Spleen (tissue), 11 donors: ENCODE measurements around the gene SIDT2. TPM values are rescaled to one million over a fixed set of nuclear protein-coding genes. Genes with fewer than 3 reads are reported as not detected.

ENCODE experiments used
- DNase-seq: peaks from one replicate; pipeline ENCODE4 v3.0.0-alpha.2; 2020
- H3K27ac ChIP-seq, 8 donors: fragments of 200-600 bp; sonication (generic) in 7 of 8; 1 replicate in 4 of 8; 2 replicates in 4 of 8; pipeline versions ENCODE4 v1.5.0 to v1.8.0; 2016 to 2021; ENCODE audit warnings: inconsistent platforms in 4 of 8, mild to moderate bottlenecking in 4 of 8, moderate library complexity in 1 of 8
- H3K27me3 ChIP-seq, 7 donors: fragments of 200-600 bp; sonication (generic) in 6 of 7; replicated peaks in 1 of 7; 1 replicate in 4 of 7; 2 replicates in 3 of 7; pipeline versions ENCODE4 v1.5.0 to v1.8.0; 2016 to 2021; ENCODE audit warnings: inconsistent platforms in 3 of 7, mild to moderate bottlenecking in 1 of 7
- H3K36me3 ChIP-seq, 6 donors: fragments of 200-600 bp; sonication (generic) in 5 of 6; 1 replicate in 4 of 6; 2 replicates in 2 of 6; pipeline versions ENCODE4 v1.5.0 to v1.8.0; 2016 to 2021; ENCODE audit warnings: inconsistent platforms in 2 of 6
- H3K4me1 ChIP-seq, 6 donors: fragments of 200-600 bp; sonication (generic) in 5 of 6; 1 replicate in 3 of 6; 2 replicates in 3 of 6; pipeline versions ENCODE4 v1.5.0 to v1.8.0; 2016 to 2021; ENCODE audit warnings: inconsistent platforms in 3 of 6
- H3K4me3 ChIP-seq, 8 donors: fragments of 200-600 bp; sonication (generic) in 7 of 8; 1 replicate in 4 of 8; 2 replicates in 4 of 8; pipeline versions ENCODE4 v1.5.0 to v1.8.0; 2016 to 2021; ENCODE audit warnings: inconsistent platforms in 4 of 8, mild to moderate bottlenecking in 4 of 8, moderate library complexity in 2 of 8
- H3K9me3 ChIP-seq, 8 donors: fragments of 200-600 bp; sonication (generic) in 7 of 8; 1 replicate in 4 of 8; 2 replicates in 4 of 8; pipeline versions ENCODE4 v1.5.0 to v1.8.0; 2016 to 2021; ENCODE audit warnings: inconsistent platforms in 4 of 8
- CTCF ChIP-seq, 11 experiments: fragments of 200-600 bp in 7 of 11; fragments of 450-650 bp in 4 of 11; sonication (generic) in 4 of 11; IDR thresholded peaks in 8 of 11; conservative IDR thresholded peaks in 3 of 11; 1 replicate in 7 of 11; 2 replicates in 4 of 11; pipeline versions ENCODE4 v1.4.0 to v1.8.0; 2016 to 2021; ENCODE audit warnings: antibody characterized with exemption in 11 of 11, inconsistent platforms in 4 of 11, mild to moderate bottlenecking in 1 of 11
- POLR2A ChIP-seq, 3 donors: fragments of 450-650 bp; IDR thresholded peaks; one replicate each; pipeline ENCODE4 v1.5.1; 2017; ENCODE audit warnings: antibody characterized with exemption in 3 of 3, mild to moderate bottlenecking in 1 of 3
- POLR2AphosphoS5 ChIP-seq, 3 donors: sonication (generic); formaldehyde crosslinking; IDR thresholded peaks; one replicate each; pipeline ENCODE4 v1.5.1; 2017; ENCODE audit warnings: antibody characterized with exemption in 3 of 3
- WGBS, 5 donors: extraction: QIAGEN DNeasy Blood & Tissue Kit in 3 of 5; methylation state at CpG; one replicate each; pipeline versions ENCODE4 v1.1.5 to v1.1.7; 2013 to 2018; 5-methylcytosine and 5-hydroxymethylcytosine counted together
- intact Hi-C: fragments of 100-400 bp; cut with DNase I; formaldehyde crosslinking; loops from one replicate; pipeline ENCODE4 v1.15.0; 2023; ENCODE audit warnings: low total_unique reads
- polyA plus RNA-seq, 3 donors: library from polyadenylated mRNA; stranded (reverse); fragments of 200-250 nt; gene quantifications; one replicate each; pipeline ENCODE4 v1.2.1, GENCODE V29; 2013
- total RNA-seq, 7 donors: library from RNA; depleted of rRNA in 3 of 7; stranded (reverse); fragments of >200 nt in 3 of 7; fragmentation: NEBNext Ultra II Directional in 4 of 7; extraction: Animal tissue kit (Norgen Biotek cat#: 25700) in 4 of 7; gene quantifications; one replicate each; pipeline versions ENCODE4 v1.1.0 to v1.2.1, GENCODE V29; 2016 to 2021
- donor health status: healthy with polysubstance abuse.
- donor health status: DM: no; HTN: no; CAD: no; lungs with moderate emphysema.
- donor health status: DM: no; HTN: no; CAD: no.
- donor health status: Bipolar disorder and iron deficiency.
- donor health status: healthy.
- donor health status: DM: no; HTN: no; CAD: no.
- donor health status: DM: yes; HTN: yes; CAD: no.

Gene SIDT2
- total and polyA plus RNA-seq, 10 donors, result 21.3 to 83.8 (median 51.8) TPM

DNA sequence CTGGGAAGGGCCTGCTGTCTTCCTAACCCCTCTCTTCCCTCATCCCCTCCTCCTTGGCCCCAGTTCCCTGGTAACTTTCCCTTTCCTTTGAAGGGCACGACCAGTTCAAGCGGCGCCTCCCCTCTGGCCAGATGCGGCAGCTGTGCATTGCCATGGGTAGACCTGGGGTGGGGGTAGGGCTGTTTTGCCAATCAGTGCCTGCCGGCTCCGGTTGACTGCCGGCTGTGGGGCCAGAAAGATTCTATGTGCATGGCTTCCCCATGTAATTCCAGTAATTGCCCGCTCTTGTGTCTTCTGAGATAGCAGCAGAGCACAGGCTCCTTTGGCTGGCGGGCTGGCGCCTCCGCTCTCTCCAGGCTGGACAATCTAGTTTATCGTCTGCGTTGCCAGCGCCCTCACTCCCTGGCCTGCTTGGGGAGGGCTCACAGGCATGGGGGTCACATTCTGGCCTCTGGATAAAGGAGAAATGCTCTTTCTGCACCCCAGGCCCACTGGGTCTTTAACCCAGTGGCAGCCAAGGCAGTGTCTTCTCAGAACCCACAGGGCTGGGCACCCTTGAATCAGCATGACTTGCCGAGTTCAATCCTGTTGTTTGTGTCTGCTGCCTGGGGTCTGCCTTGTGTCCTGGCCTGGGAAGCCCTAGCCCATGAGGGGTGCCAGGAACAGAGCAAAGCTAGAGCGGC, 9.4 kb downstream of the SIDT2 start:
- intact Hi-C loops, result no loop called here
- H3K9me3 ChIP-seq, result no peaks in the 10 kb centered on the region
- peaks cover 2 to 98% (median 56%) of the 10 kb centered on the region in 6 donors for H3K36me3 ChIP-seq
- WGBS, 5 donors, result 93 to 97% (median 95%) methylated on average over 14 to 16 of the region's 16 CpGs
- peak overlapping the region in 6 of 8 donors; percentile 43 to 88 (median 80) for H3K27ac ChIP-seq
- H3K4me1 ChIP-seq, result peaks cover 0 to 76% (median 37%) of the 10 kb centered on the region in 6 donors
- TF ChIP-seq POLR2AphosphoS5 (IDR thresholded peaks at IDR 0.05) (peak in 1 of 3 donors; percentile 23), POLR2A (IDR thresholded peaks at IDR 0.05) (no peak)
- H3K27me3 ChIP-seq, result no peaks in the 10 kb centered on the region
- no peak overlapping the region for H3K4me3 ChIP-seq
- DNase-seq, result no peak

- DNase-seq, result peak; percentile 80
- H3K27ac ChIP-seq, result peak overlapping the region in 7 of 8 donors; percentile 2 to 88 (median 78)
- H3K27me3 ChIP-seq, result no peaks in the 10 kb centered on the region
- TF ChIP-seq POLR2AphosphoS5 (IDR thresholded peaks at IDR 0.05) (peak in 1 of 3 donors; percentile 4), CTCF (IDR thresholded peaks at IDR 0.05 in 8 of 11, conservative IDR thresholded peaks at IDR 0.05 in 3 of 11) (no peak)
- H3K36me3 ChIP-seq, result peaks cover 2 to 98% (median 57%) of the 10 kb centered on the region in 6 donors
- 72 to 91% (median 81%) methylated on average over 16 to 20 of the region's 20 CpGs for WGBS, 5 donors
- no peaks in the 10 kb centered on the region for H3K9me3 ChIP-seq
- intact Hi-C loops, result no loop called here
- H3K4me1 ChIP-seq, result peaks cover 0 to 78% (median 37%) of the 10 kb centered on the region in 6 donors
- H3K4me3 ChIP-seq, result peak overlapping the region in 1 of 8 donors; percentile 51
Measured at GRCh38 chr11:117188620-117189081, 10.1 kb downstream of the SIDT2 start.

- 57 to 77% (median 70%) methylated on average over 19 to 22 of the region's 22 CpGs for WGBS, 5 donors
- TF ChIP-seq POLR2A (IDR thresholded peaks at IDR 0.05) (no peak), POLR2AphosphoS5 (IDR thresholded peaks at IDR 0.05) (peak; percentile 67 to 77 (median 67))
- Histone ChIP-seq H3K4me1 (peaks cover 0 to 76% (median 37%) of the 10 kb centered on the region in 6 donors), H3K36me3 (peaks cover 2 to 98% (median 53%) of the 10 kb centered on the region in 6 donors), H3K27ac (peak overlapping the region; percentile 36 to 88 (median 78)), H3K27me3 (no peaks in the 10 kb centered on the region), H3K9me3 (no peaks in the 10 kb centered on the region), H3K4me3 (peak overlapping the region in 1 of 8 donors; percentile 51)
- DNase-seq, result peak; percentile 92
- intact Hi-C loops, result no loop called here
Measured at GRCh38 chr11:117189191-117189940, 10.8 kb downstream of the SIDT2 start.

DNA sequence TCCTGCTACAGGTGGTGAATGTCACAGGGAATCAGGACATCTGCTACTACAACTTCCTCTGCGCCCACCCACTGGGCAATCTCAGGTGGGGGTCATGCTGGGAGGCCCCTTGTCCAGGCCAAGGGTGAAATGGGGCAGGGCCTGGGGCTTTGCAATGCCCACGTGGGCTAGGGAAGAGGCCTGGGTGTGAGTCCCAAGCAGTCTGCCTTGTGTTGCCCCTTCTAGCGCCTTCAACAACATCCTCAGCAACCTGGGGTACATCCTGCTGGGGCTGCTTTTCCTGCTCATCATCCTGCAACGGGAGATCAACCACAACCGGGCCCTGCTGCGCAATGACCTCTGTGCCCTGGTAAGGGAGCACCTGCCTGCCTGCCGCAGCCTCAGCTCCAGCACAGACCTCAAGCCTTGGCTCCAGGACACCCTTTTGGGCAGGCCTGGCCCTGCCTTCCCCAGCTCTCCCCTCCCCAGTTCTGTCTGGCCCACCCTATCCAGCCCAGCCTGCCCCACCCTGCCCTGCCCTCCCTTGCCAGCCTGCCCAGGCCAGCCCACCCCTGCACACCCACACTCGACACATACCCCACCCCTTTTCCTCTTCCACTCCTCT, 11.5 kb downstream of the SIDT2 start:
- peak overlapping the region in 7 of 8 donors; percentile 36 to 88 (median 78) for H3K27ac ChIP-seq
- H3K4me3 ChIP-seq, result peak overlapping the region in 1 of 8 donors; percentile 51
- TF ChIP-seq POLR2AphosphoS5 (IDR thresholded peaks at IDR 0.05) (peak in 2 of 3 donors; percentile 3 to 58), CTCF (IDR thresholded peaks at IDR 0.05 in 8 of 11, conservative IDR thresholded peaks at IDR 0.05 in 3 of 11) (no peak)
- no peaks in the 10 kb centered on the region for H3K27me3 ChIP-seq
- DNase-seq, result peak; percentile 80
- peaks cover 0 to 70% (median 37%) of the 10 kb centered on the region in 6 donors for H3K4me1 ChIP-seq
- WGBS, 5 donors, result 68 to 88% (median 73%) methylated on average over 7 to 8 of the region's 8 CpGs
- H3K36me3 ChIP-seq, result peaks cover 2 to 98% (median 54%) of the 10 kb centered on the region in 6 donors
- H3K9me3 ChIP-seq, result no peaks in the 10 kb centered on the region
- intact Hi-C loops, result no loop called here
